GM12878 (cell line): ENCODE data around the gene NUDT3. TPM values are rescaled to one million over a fixed set of nuclear protein-coding genes. Genes with fewer than 3 reads are reported as not detected.
A peak's percentile ranks its signal among the peaks of the same experiment; 100 is the strongest.

Source experiments
- ATAC-seq: fragments of 200-7000 bp; cut with Tn5 transposase; 3 replicates; pipeline ENCODE4 v1.9.1; 2020; ENCODE audit warnings: mild to moderate bottlenecking, moderate library complexity
- BruUV-seq: library from RNA; stranded (reverse); fragments of 400-500 nt; replicated peaks from 2 replicates; lab custom pipeline; 2021; lab: Mats Ljungman, UMichigan
- CTCF ChIA-PET: fragments of 300-600 bp; sonication (Branson Sonifier 250); formaldehyde crosslinking; extraction: SDS; loops from one replicate; lab custom pipeline; 2021; ENCODE audit warnings: inconsistent platforms; lab: Yijun Ruan, JAX
- POLR2A ChIA-PET: fragments of 350-600 bp; formaldehyde crosslinking; extraction: SDS; loops from one replicate; lab custom pipeline; 2021; ENCODE audit warnings: inconsistent platforms; lab: Charles Lee
- RAD21 ChIA-PET: fragments of 300-600 bp; sonication (Branson Sonifier 250); formaldehyde crosslinking; loops from one replicate; lab custom pipeline; 2023; ENCODE audit warnings: antibody characterized with exemption; ENCODE audit not compliant: unreplicated experiment; lab: Charles Lee
- SMC1A ChIA-PET: fragments of 300-600 bp; sonication (Branson Sonifier 250); formaldehyde crosslinking; loops from one replicate; lab custom pipeline; 2023; ENCODE audit not compliant: unreplicated experiment, uncharacterized antibody; lab: Charles Lee
- DNase-seq: peaks from one replicate; pipeline ENCODE4 v3.0.0-alpha.2; 2011; ENCODE audit warnings: low read depth, low spot score
- FAIRE-seq: peaks from 3 replicates; lab custom pipeline; 2011; peaks lifted over from hg19 to GRCh38; lab: Jason Lieb, UNC
- H2AFZ ChIP-seq: 2 replicates; pipeline ENCODE4 v1.6.0; 2011; ENCODE audit warnings: low read depth, low read length, control low read depth; ENCODE audit not compliant: control insufficient read depth
- H3K27ac ChIP-seq: 2 replicates; pipeline ENCODE4 v1.5.1; 2011; ENCODE audit warnings: control low read depth; ENCODE audit not compliant: control insufficient read depth, insufficient read depth
- H3K27me3 ChIP-seq, 2 experiments: replicated peaks in 1 of 2; 2 replicates each; pipeline versions ENCODE4 v1.6.0 to v1.6.1; 2011; ENCODE audit warnings: low read length in 1 of 2; ENCODE audit not compliant: control insufficient read depth in 2 of 2, insufficient read depth in 2 of 2
- H3K36me3 ChIP-seq, 2 experiments: 2 replicates each; pipeline ENCODE4 v1.5.1; 2011; ENCODE audit warnings: low read length in 1 of 2; ENCODE audit not compliant: control insufficient read depth in 2 of 2, insufficient read depth in 2 of 2
- H3K4me1 ChIP-seq: 2 replicates; pipeline ENCODE4 v1.6.1; 2011; ENCODE audit warnings: mild to moderate bottlenecking, low read length, moderate library complexity, mixed read lengths; ENCODE audit not compliant: control insufficient read depth, insufficient read depth
- H3K4me2 ChIP-seq: 2 replicates; pipeline ENCODE4 v1.6.0; 2011; ENCODE audit warnings: control low read depth; ENCODE audit not compliant: control insufficient read depth, insufficient read depth
- H3K4me3 ChIP-seq: fragments of 200-600 bp; sonication (generic); 2 replicates; pipeline ENCODE4 v1.5.1; 2016
- H3K79me2 ChIP-seq: 2 replicates; pipeline ENCODE4 v1.6.0; 2011; ENCODE audit warnings: low read length; ENCODE audit not compliant: control insufficient read depth, insufficient read depth
- H3K9ac ChIP-seq: 2 replicates; pipeline ENCODE4 v1.8.0; 2011; ENCODE audit warnings: low read length, control low read depth, mixed read lengths; ENCODE audit not compliant: control insufficient read depth, insufficient read depth
- H3K9me3 ChIP-seq: replicated peaks from 3 replicates; pipeline ENCODE4 v1.5.1; 2011; ENCODE audit warnings: mild to moderate bottlenecking, low read length; ENCODE audit not compliant: control insufficient read depth, insufficient read depth
- H4K20me1 ChIP-seq: 2 replicates; pipeline ENCODE4 v1.6.0; 2011; ENCODE audit not compliant: control insufficient read depth, insufficient read depth
- ATF2 ChIP-seq: IDR thresholded peaks from 2 replicates; pipeline ENCODE4 v1.6.1; 2012; ENCODE audit warnings: low read length, inconsistent platforms
- BACH1 ChIP-seq: fragments of 450-650 bp; IDR thresholded peaks from 2 replicates; pipeline ENCODE4 v1.6.1; 2017; ENCODE audit warnings: mild to moderate bottlenecking, borderline replicate concordance
- CHD4 ChIP-seq: fragments of 200-600 bp; sonication (generic); IDR thresholded peaks from 2 replicates; pipeline ENCODE4 v1.6.1; 2016; ENCODE audit warnings: mild to moderate bottlenecking
- CTCF ChIP-seq, 3 experiments: IDR thresholded peaks in 2 of 3; conservative IDR thresholded peaks in 1 of 3; 2 replicates each; pipeline ENCODE4 v1.5.1; 2011; ENCODE audit warnings: low read depth in 3 of 3, low read length in 3 of 3, mild to moderate bottlenecking in 3 of 3, control low read depth in 2 of 3, moderate library complexity in 2 of 3, inconsistent platforms in 1 of 3, mixed read lengths in 1 of 3; ENCODE audit not compliant: control insufficient read depth in 2 of 3, insufficient read depth in 1 of 3; ENCODE audit errors: extremely low read depth in 1 of 3
- POLR2A ChIP-seq: IDR thresholded peaks from 2 replicates; pipeline ENCODE4 v1.6.1; 2011; ENCODE audit warnings: low read depth, mild to moderate bottlenecking, low read length
- POLR2AphosphoS5 ChIP-seq: IDR thresholded peaks from 2 replicates; pipeline ENCODE4 v1.6.1; 2011; ENCODE audit warnings: mild to moderate bottlenecking, low read length, inconsistent platforms
- RUNX3 ChIP-seq: IDR thresholded peaks from 2 replicates; pipeline ENCODE4 v1.6.1; 2012; ENCODE audit warnings: low read length, inconsistent platforms
- WGBS: methylation state at CpG from one replicate; pipeline ENCODE4 v1.1.6; 2016; ENCODE audit warnings: low lambda C conversion rate; ENCODE audit not compliant: insufficient replicate concordance, insufficient coverage; ENCODE audit errors: missing lambda C conversion rate; 5-methylcytosine and 5-hydroxymethylcytosine counted together
- in situ Hi-C: fragments of 300-500 bp; cut with MboI; formaldehyde crosslinking; loops from 9 replicates; pipeline ENCODE4 v1.14.3; 2018; ENCODE audit warnings: mixed read lengths
- intact Hi-C: fragments of 100-400 bp; cut with micrococcal nuclease; formaldehyde crosslinking; loops from one replicate; pipeline ENCODE4 v1.14.2; 2022; ENCODE audit not compliant: unreplicated experiment
- polyA plus RNA-seq, 11 experiments: library from polyadenylated mRNA; depleted of rRNA in 4 of 11; unstranded in 6 of 11; stranded (reverse) in 5 of 11; fragments of >200 nt; fragmentation: Nextera tagmentation in 4 of 11; fragmentation: Illumina TruSeq in 1 of 11; extraction: Ambion mirVana in 4 of 11; extraction: Trizol in 1 of 11; gene quantifications; 1 replicate in 1 of 11; 2 replicates in 10 of 11; pipeline versions ENCODE4 v1.2.1 to v1.2.3, GENCODE V29; 2011 to 2016; ENCODE audit warnings: inconsistent platforms in 2 of 11, missing spikeins in 2 of 11, low read depth in 1 of 11
- total RNA-seq, 4 experiments: library from RNA; depleted of rRNA in 3 of 4; stranded (reverse); fragments of >200 nt in 3 of 4; fragmentation: Illumina TruSeq in 1 of 4; extraction: Trizol in 1 of 4; gene quantifications; 2 replicates each; pipeline versions ENCODE4 v1.2.1 to v1.2.3, GENCODE V29; 2013 to 2021

NUDT3 gene
- total and polyA plus RNA-seq, 10 of the 15 experiments (the other 5 are each of a cell fraction or from before 2014, with no cell fraction given): 2.4 to 32.3 (median 25.5) TPM

GRCh38 chr6:34243901-34244884 lies 148.3 kb downstream of the NUDT3 start:
- in situ Hi-C loops: loop anchor here (5.0 to 25.0 kb wide), 2 partner anchors 173 to 368 kb away; no protein-coding TSS in a partner anchor
- peaks cover 26% of the 10 kb centered on the region for H3K4me1 ChIP-seq
- 0 out of 3 replicates have a peak, but pooled peaks have one; percentile 6 for ATAC-seq
- TF ChIP-seq ATF2 (no peak), POLR2A (peak; percentile 41; the same call in 1 of the 2 replicates), CTCF (IDR thresholded peaks at IDR 0.05 in 2 of 3, conservative IDR thresholded peaks at IDR 0.05 in 1 of 3; ENCODE audit: control insufficient read depth in 2 of 3, extremely low read depth in 1 of 3, insufficient read depth in 1 of 3, low read depth in 3 of 3, low read length in 3 of 3) (peak; percentile 17 to 62 (median 26); a peak in 5 of 6 replicates), CHD4 (no peak), POLR2AphosphoS5 (peak; percentile 63; the same call in 1 of the 2 replicates), BACH1 (0 out of 2 replicates have a peak, but pooled peaks have one; percentile 22), RUNX3 (no peak)
- TF ChIP-seq, all 136 proteins: peak for 4
- Histone ChIP-seq H3K79me2 (peaks cover 37% of the 10 kb centered on the region), H4K20me1 (peaks cover 5% of the 10 kb centered on the region; the same call in 1 of the 2 replicates), H3K4me2 (peak overlapping the region; percentile 7; the same call in 1 of the 2 replicates), H3K9me3 (no peaks in the 10 kb centered on the region), H2AFZ (no peak overlapping the region), H3K9ac (no peak overlapping the region), H3K27me3 (no peaks in the 10 kb centered on the region), H3K36me3 (peaks cover 27 to 33% of the 10 kb centered on the region in 2 experiments), H3K4me3 (no peak overlapping the region), H3K27ac (no peak overlapping the region)
- DNase-seq (no peak), FAIRE-seq (no peak)
- no TSS peak for BruUV-seq
- ChIA-PET POLR2A (interaction anchor here (0.9 kb wide), 1 partner anchor 15 kb away, joined by 4 read pairs; no protein-coding TSS in a partner anchor), RAD21 (interaction anchor here (1.5 kb wide), 1 partner anchor 48 kb away, joined by 4 read pairs; no protein-coding TSS in a partner anchor), SMC1A (interaction anchor here (1.0 to 1.8 kb wide), 2 partner anchors 48 to 170 kb away, joined by 3 to 5 read pairs; no protein-coding TSS in a partner anchor), CTCF (interaction anchor here (0.6 to 1.8 kb wide), 4 partner anchors 17 to 171 kb away, joined by 3 to 11 read pairs (median 3); no protein-coding TSS in a partner anchor)
- intact Hi-C loops: no loop called here
- 44% methylated on average over 14 of the region's 19 CpGs for WGBS
